ENCODE results near the gene MLIP.

DNA sequence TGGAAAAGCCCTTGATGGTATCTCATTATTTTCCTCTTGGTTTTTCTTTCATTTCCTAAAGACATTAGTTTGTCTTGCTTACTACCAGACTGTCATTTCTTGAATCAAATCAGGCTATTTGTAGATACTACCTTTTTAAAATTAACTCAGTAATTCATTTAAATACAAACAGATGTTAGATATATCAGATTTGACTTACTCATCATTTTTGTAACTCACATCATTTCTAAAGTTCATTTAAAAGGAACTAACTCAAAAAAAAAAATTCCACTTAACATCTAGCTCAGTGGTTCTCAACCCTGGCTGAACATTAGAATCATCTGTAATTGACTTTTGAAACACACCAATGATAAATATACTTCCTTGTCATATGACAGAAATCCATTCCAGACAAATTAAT, 148.8 kb downstream of the MLIP start:
- TF ChIP-seq POLR2A (IDR thresholded peaks at IDR 0.05): no peak
- TF ChIP-seq, protein P1, sequence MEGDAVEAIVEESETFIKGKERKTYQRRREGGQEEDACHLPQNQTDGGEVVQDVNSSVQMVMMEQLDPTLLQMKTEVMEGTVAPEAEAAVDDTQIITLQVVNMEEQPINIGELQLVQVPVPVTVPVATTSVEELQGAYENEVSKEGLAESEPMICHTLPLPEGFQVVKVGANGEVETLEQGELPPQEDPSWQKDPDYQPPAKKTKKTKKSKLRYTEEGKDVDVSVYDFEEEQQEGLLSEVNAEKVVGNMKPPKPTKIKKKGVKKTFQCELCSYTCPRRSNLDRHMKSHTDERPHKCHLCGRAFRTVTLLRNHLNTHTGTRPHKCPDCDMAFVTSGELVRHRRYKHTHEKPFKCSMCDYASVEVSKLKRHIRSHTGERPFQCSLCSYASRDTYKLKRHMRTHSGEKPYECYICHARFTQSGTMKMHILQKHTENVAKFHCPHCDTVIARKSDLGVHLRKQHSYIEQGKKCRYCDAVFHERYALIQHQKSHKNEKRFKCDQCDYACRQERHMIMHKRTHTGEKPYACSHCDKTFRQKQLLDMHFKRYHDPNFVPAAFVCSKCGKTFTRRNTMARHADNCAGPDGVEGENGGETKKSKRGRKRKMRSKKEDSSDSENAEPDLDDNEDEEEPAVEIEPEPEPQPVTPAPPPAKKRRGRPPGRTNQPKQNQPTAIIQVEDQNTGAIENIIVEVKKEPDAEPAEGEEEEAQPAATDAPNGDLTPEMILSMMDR (IDR thresholded peaks at IDR 0.05): no peak
